Thyroid gland (tissue), 4 donors: ENCODE data around the gene DNAH10. TPM values are rescaled to one million over a fixed set of nuclear protein-coding genes. Genes with fewer than 3 reads are reported as not detected.

Experiments
- DNase-seq, 2 donors: peaks; one replicate each; pipeline ENCODE4 v3.0.0-alpha.2; 2019
- H3K27ac ChIP-seq, 3 donors: fragments of 200-600 bp; sonication (generic); 1 replicate in 2 of 3; 2 replicates in 1 of 3; pipeline ENCODE4 v1.5.1; 2016 to 2019; ENCODE audit warnings: mild to moderate bottlenecking in 1 of 3, moderate library complexity in 1 of 3
- H3K27me3 ChIP-seq: fragments of 200-600 bp; sonication (generic); one replicate; pipeline ENCODE4 v1.5.1; 2019
- H3K36me3 ChIP-seq, 2 donors: fragments of 200-600 bp; sonication (generic); one replicate each; pipeline ENCODE4 v1.5.1; 2016 to 2019
- H3K4me1 ChIP-seq, 2 donors: fragments of 200-600 bp; sonication (generic); one replicate each; pipeline ENCODE4 v1.5.1; 2017 to 2019
- H3K4me3 ChIP-seq, 3 donors: fragments of 200-600 bp; sonication (generic); replicated peaks in 1 of 3; 1 replicate in 2 of 3; 2 replicates in 1 of 3; pipeline ENCODE4 v1.5.1; 2016; ENCODE audit warnings: mild to moderate bottlenecking in 1 of 3
- H3K9me3 ChIP-seq: fragments of 200-600 bp; sonication (generic); one replicate; pipeline ENCODE4 v1.5.1; 2017
- CTCF ChIP-seq, 6 experiments: fragments of 200-600 bp in 3 of 6; fragments of 450-650 bp in 3 of 6; sonication (generic) in 3 of 6; IDR thresholded peaks; one replicate each; pipeline ENCODE4 v1.5.1; 2016 to 2019; ENCODE audit warnings: antibody characterized with exemption in 6 of 6, mild to moderate bottlenecking in 2 of 6, inconsistent platforms in 1 of 6, moderate library complexity in 1 of 6
- POLR2A ChIP-seq, 2 donors: fragments of 450-650 bp; IDR thresholded peaks; one replicate each; pipeline ENCODE4 v1.6.1; 2017; ENCODE audit warnings: antibody characterized with exemption in 2 of 2, mild to moderate bottlenecking in 2 of 2, moderate library complexity in 1 of 2
- WGBS, 2 donors: methylation state at CpG; one replicate each; pipeline ENCODE4 v1.1.5; 2017; 5-methylcytosine and 5-hydroxymethylcytosine counted together
- intact Hi-C: fragments of 100-400 bp; cut with DNase I; formaldehyde crosslinking; loops from one replicate; pipeline ENCODE4 v1.15.1; 2023
- total RNA-seq, 4 donors: library from RNA; depleted of rRNA; stranded (reverse); fragments of >200 nt; gene quantifications; one replicate each; pipeline ENCODE4 v1.2.3, GENCODE V29; 2016

The DNAH10 gene
- total RNA-seq, 4 donors from 2014 or later, result 0.10 to 0.33 (median 0.27) TPM; not detected in 1

GRCh38 chr12:123935956-123936355 lies 173.9 kb downstream of the DNAH10 start:
- DNase-seq, result no peak
- Histone ChIP-seq H3K4me3 (no peak overlapping the region), H3K4me1 (peaks cover 0 to 24% of the 10 kb centered on the region in 2 donors), H3K36me3 (peaks cover 12 to 17% of the 10 kb centered on the region in 2 donors), H3K9me3 (no peaks in the 10 kb centered on the region), H3K27ac (no peak overlapping the region), H3K27me3 (no peaks in the 10 kb centered on the region)
- 95 to 97% methylated on average over 7 of the region's 7 CpGs for WGBS, 2 donors
- intact Hi-C loops, result no loop called here
- no peak for TF ChIP-seq POLR2A (IDR thresholded peaks at IDR 0.05)
- TF ChIP-seq CTCF (IDR thresholded peaks at IDR 0.05), result no peak

GRCh38 chr12:123936471-123936870 lies 174.4 kb downstream of the DNAH10 start:
- H3K9me3 ChIP-seq, result no peaks in the 10 kb centered on the region
- H3K4me3 ChIP-seq, result no peak overlapping the region
- intact Hi-C loops, result no loop called here

GRCh38 chr12:123936956-123937706 lies 175.0 kb downstream of the DNAH10 start:
- H3K36me3 ChIP-seq, result peaks cover 19 to 27% of the 10 kb centered on the region in 2 donors
- WGBS, 2 donors, result 89 to 91% methylated on average over 28 to 41 of the region's 46 CpGs
- intact Hi-C loops, result no loop called here
- no peaks in the 10 kb centered on the region for H3K27me3 ChIP-seq
- no peak for TF ChIP-seq POLR2A (IDR thresholded peaks at IDR 0.05)
- TF ChIP-seq CTCF (IDR thresholded peaks at IDR 0.05), result no peak
- H3K27ac ChIP-seq, result peak overlapping the region; percentile 35 to 72 (median 45)
- H3K4me1 ChIP-seq, result peaks cover 0 to 24% of the 10 kb centered on the region in 2 donors
- no peaks in the 10 kb centered on the region for H3K9me3 ChIP-seq
- H3K4me3 ChIP-seq, result no peak overlapping the region
- DNase-seq, result peak; percentile 72 to 73

More at GRCh38 chr12:123936471-123936870, 174.4 kb downstream of the DNAH10 start:
- Histone ChIP-seq H3K27ac (no peak overlapping the region), H3K27me3 (no peaks in the 10 kb centered on the region), H3K4me1 (peaks cover 0 to 24% of the 10 kb centered on the region in 2 donors), H3K36me3 (peaks cover 12 to 20% of the 10 kb centered on the region in 2 donors)
- TF ChIP-seq CTCF (IDR thresholded peaks at IDR 0.05), result no peak
- DNase-seq, result no peak
- WGBS, 2 donors, result 94 to 95% methylated on average over 18 of the region's 18 CpGs

GRCh38 chr12:123937707-123938591 lies 175.8 kb downstream of the DNAH10 start:
- intact Hi-C loops, result no loop called here
- WGBS, 2 donors, result 47 to 61% methylated on average over 15 to 16 of the region's 16 CpGs
- DNase-seq, result peak; percentile 18 to 29
- no peaks in the 10 kb centered on the region for H3K27me3 ChIP-seq
- peaks cover 23 to 31% of the 10 kb centered on the region in 2 donors for H3K36me3 ChIP-seq
- TF ChIP-seq POLR2A (IDR thresholded peaks at IDR 0.05), result no peak
- no peak for TF ChIP-seq CTCF (IDR thresholded peaks at IDR 0.05)
- H3K9me3 ChIP-seq, result no peaks in the 10 kb centered on the region
- H3K4me1 ChIP-seq, result peaks cover 0 to 24% of the 10 kb centered on the region in 2 donors
- H3K27ac ChIP-seq, result peak overlapping the region; percentile 4 to 72 (median 45)
- no peak overlapping the region for H3K4me3 ChIP-seq
